Measurements from ENCODE around the gene AQP12B.

GRCh38 chr2:240732184-240732583 lies 49.5 kb upstream of the AQP12B start:
- TF ChIP-seq SRF (IDR thresholded peaks at IDR 0.05; ENCODE audit: low read depth in 2 of 2, low read length in 2 of 2) (no peak), JUNB (IDR thresholded peaks at IDR 0.05) (no peak), MEF2A (IDR thresholded peaks at IDR 0.05; ENCODE audit: insufficient read depth, low read depth, low read length) (no peak), ATF2 (IDR thresholded peaks at IDR 0.05; ENCODE audit: low read length) (no peak), RCOR1 (conservative IDR thresholded peaks at IDR 0.05; ENCODE audit: low read depth, low read length) (no peak), SIX5 (IDR thresholded peaks at IDR 0.05; ENCODE audit: low read depth, low read length, severe bottlenecking) (no peak), NRF1 (conservative IDR thresholded peaks at IDR 0.05; ENCODE audit: low read depth, low read length) (no peak), GATAD2B (conservative IDR thresholded peaks at IDR 0.05; ENCODE audit: low read depth) (no peak), CTCF (IDR thresholded peaks at IDR 0.05 in 2 of 3, conservative IDR thresholded peaks at IDR 0.05 in 1 of 3; ENCODE audit: control insufficient read depth in 2 of 3, extremely low read depth in 1 of 3, insufficient read depth in 1 of 3, low read depth in 3 of 3, low read length in 3 of 3) (no peak), EZH2 (IDR thresholded peaks at IDR 0.05; ENCODE audit: borderline replicate concordance, control insufficient read depth, low read depth, low read length) (no peak), ZNF274 (IDR thresholded peaks at IDR 0.05; ENCODE audit: insufficient read depth, insufficient read length) (no peak), E4F1 (IDR thresholded peaks at IDR 0.05; ENCODE audit: borderline replicate concordance, partially characterized antibody) (no peak), TCF12 (IDR thresholded peaks at IDR 0.05; ENCODE audit: low read depth, low read length) (no peak)
